SK-N-SH treated with all-trans-retinoic acid at 6 μM for 48 hours (cell line): ENCODE measurements around the gene USB1.

Source experiments
- ATAC-seq: fragments of 200-7000 bp; cut with Tn5 transposase; 3 replicates; pipeline ENCODE4 v1.9.1; 2020; ENCODE audit warnings: mild to moderate bottlenecking, moderate library complexity
- ARNTL ChIP-seq: fragments of 450-650 bp; formaldehyde crosslinking; IDR thresholded peaks from 2 replicates; pipeline ENCODE4 v1.5.0; 2020; ENCODE audit warnings: low read depth, mild to moderate bottlenecking, moderate library complexity, borderline replicate concordance
- CSDC2 ChIP-seq: fragments of 250-450 bp; sonication (Bioruptor Pico); IDR thresholded peaks from 2 replicates; pipeline ENCODE4 v1.5.0; 2020; ENCODE audit warnings: mild to moderate bottlenecking, moderate library complexity
- ESRRG ChIP-seq: fragments of 250-450 bp; sonication (Bioruptor Pico); IDR thresholded peaks from 2 replicates; pipeline ENCODE4 v1.6.1; 2021; ENCODE audit warnings: mild to moderate bottlenecking
- GLIS3 ChIP-seq: fragments of 250-450 bp; sonication (Bioruptor Pico); IDR thresholded peaks from 2 replicates; pipeline ENCODE4 v1.5.0; 2020; ENCODE audit warnings: mild to moderate bottlenecking, moderate library complexity
- ISL1 ChIP-seq: fragments of 250-450 bp; sonication (Bioruptor Pico); IDR thresholded peaks from 2 replicates; pipeline ENCODE4 v2.1.2; 2022; ENCODE audit warnings: mild to moderate bottlenecking, moderate library complexity
- OSR1 ChIP-seq: fragments of 250-450 bp; sonication (Bioruptor Pico); IDR thresholded peaks from 2 replicates; pipeline ENCODE4 v1.8.0; 2022; ENCODE audit warnings: moderate library complexity, mild to moderate bottlenecking, inconsistent platforms
- PPARA ChIP-seq: fragments of 250-450 bp; sonication (Bioruptor Pico); IDR thresholded peaks from 2 replicates; pipeline ENCODE4 v1.5.0; 2020; ENCODE audit warnings: mild to moderate bottlenecking, borderline replicate concordance
- RARB ChIP-seq: fragments of 250-450 bp; sonication (Bioruptor Pico); IDR thresholded peaks from 2 replicates; pipeline ENCODE4 v1.8.0; 2021; ENCODE audit warnings: mild to moderate bottlenecking, moderate library complexity
- SNAI2 ChIP-seq: fragments of 250-450 bp; sonication (Bioruptor Pico); IDR thresholded peaks from 2 replicates; pipeline ENCODE4 v1.5.0; 2020; ENCODE audit warnings: mild to moderate bottlenecking, moderate library complexity
- TCF4 ChIP-seq: fragments of 250-450 bp; sonication (Bioruptor Pico); IDR thresholded peaks from 2 replicates; pipeline ENCODE4 v1.8.0; 2021; ENCODE audit warnings: mild to moderate bottlenecking, moderate library complexity, borderline replicate concordance
- TOX ChIP-seq: fragments of 250-450 bp; sonication (Bioruptor Pico); IDR thresholded peaks from 2 replicates; pipeline ENCODE4 v1.8.0; 2021; ENCODE audit warnings: mild to moderate bottlenecking, moderate library complexity, borderline replicate concordance
- ZC3H10 ChIP-seq: fragments of 250-450 bp; sonication (Bioruptor Pico); IDR thresholded peaks from 2 replicates; pipeline ENCODE4 v1.5.1; 2021; ENCODE audit warnings: mild to moderate bottlenecking, moderate library complexity
- ZFP30 ChIP-seq: fragments of 450-650 bp; formaldehyde crosslinking; IDR thresholded peaks from 2 replicates; pipeline ENCODE4 v1.5.0; 2022; ENCODE audit warnings: mild to moderate bottlenecking, moderate library complexity
- ZNF565 ChIP-seq: fragments of 450-650 bp; formaldehyde crosslinking; conservative IDR thresholded peaks from 2 replicates; pipeline ENCODE4 v1.5.0; 2020; ENCODE audit warnings: low read depth, mild to moderate bottlenecking, moderate library complexity
- ZNF70 ChIP-seq: fragments of 450-650 bp; formaldehyde crosslinking; IDR thresholded peaks from 2 replicates; pipeline ENCODE4 v1.5.0; 2020; ENCODE audit warnings: mild to moderate bottlenecking, moderate library complexity
- ZNF8 ChIP-seq: fragments of 450-650 bp; formaldehyde crosslinking; IDR thresholded peaks from 2 replicates; pipeline ENCODE4 v1.5.0; 2020; ENCODE audit warnings: mild to moderate bottlenecking, moderate library complexity
- TF ChIP-seq, protein P1 (sequence below): fragments of 250-450 bp; sonication (Bioruptor Pico); IDR thresholded peaks from 2 replicates; pipeline ENCODE4 v1.8.0; 2021; ENCODE audit warnings: low read depth, mild to moderate bottlenecking, moderate library complexity, borderline replicate concordance
- TF ChIP-seq, protein P2 (sequence below): fragments of 250-450 bp; sonication (Bioruptor Pico); IDR thresholded peaks from 2 replicates; pipeline ENCODE4 v1.5.1; 2020; ENCODE audit warnings: low read depth, mild to moderate bottlenecking, moderate library complexity
- TF ChIP-seq, protein P3 (sequence below): fragments of 250-450 bp; sonication (Bioruptor Pico); IDR thresholded peaks from 2 replicates; pipeline ENCODE4 v1.5.0; 2020; ENCODE audit warnings: mild to moderate bottlenecking, moderate library complexity

The USB1 gene

DNA sequence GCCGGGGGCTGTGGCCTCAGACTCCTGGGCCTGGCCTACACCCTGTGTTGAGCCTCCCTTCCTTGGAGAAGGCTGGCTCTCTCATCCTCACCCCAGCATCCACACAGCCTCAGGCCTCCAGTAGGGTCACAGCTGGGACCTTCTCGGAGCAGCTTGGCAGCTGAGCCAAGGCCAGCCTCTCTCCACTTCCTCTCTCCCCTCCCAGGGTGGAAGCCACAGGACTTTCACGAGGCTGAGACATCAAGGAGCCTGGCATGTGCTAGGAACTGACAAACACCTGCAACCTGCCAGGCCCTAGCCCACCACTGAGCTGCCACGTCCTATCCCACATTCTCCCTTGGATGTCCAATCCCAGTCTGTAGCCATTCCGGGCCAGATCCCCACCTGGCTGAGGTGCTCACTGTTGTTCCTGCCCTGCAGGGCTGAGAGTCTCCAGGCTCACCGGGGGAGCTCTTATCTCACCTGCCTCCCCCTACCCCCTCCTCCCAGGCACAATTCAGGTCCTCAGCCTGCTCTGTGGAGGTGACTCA is 27.4 kb downstream of the USB1 start (continued):
- TF ChIP-seq, protein P1, sequence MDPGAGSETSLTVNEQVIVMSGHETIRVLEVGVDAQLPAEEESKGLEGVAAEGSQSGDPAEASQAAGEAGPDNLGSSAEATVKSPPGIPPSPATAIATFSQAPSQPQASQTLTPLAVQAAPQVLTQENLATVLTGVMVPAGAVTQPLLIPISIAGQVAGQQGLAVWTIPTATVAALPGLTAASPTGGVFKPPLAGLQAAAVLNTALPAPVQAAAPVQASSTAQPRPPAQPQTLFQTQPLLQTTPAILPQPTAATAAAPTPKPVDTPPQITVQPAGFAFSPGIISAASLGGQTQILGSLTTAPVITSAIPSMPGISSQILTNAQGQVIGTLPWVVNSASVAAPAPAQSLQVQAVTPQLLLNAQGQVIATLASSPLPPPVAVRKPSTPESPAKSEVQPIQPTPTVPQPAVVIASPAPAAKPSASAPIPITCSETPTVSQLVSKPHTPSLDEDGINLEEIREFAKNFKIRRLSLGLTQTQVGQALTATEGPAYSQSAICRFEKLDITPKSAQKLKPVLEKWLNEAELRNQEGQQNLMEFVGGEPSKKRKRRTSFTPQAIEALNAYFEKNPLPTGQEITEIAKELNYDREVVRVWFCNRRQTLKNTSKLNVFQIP (CRISPR knock-in tag), result no peak
- no peak for TF ChIP-seq ARNTL (CRISPR knock-in tag)
- no peak for TF ChIP-seq ZNF70 (CRISPR knock-in tag)
- TF ChIP-seq OSR1 (CRISPR knock-in tag), result no peak
- no peak for TF ChIP-seq SNAI2 (CRISPR knock-in tag)
- TF ChIP-seq PPARA (CRISPR knock-in tag), result no peak

DNA sequence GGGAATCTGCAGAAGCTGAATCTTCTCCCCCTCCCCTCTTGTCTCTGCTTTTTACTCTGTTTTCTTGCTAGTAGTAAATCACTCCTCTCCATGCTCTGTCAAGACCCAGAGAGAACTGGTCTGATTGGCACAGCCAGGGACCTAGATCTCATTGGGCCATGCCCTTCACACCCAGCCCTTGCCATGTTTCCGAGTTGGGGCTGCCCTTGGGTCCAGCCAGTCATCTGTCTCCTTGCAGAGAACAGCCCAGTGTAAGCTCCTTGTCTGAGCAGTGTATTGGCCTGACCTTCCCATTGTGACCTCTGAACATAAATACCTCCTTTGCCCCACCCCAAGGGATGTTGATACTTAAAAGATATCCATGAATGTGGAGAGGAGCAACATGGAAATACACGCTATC is 28.2 kb downstream of the USB1 start:
- ATAC-seq, result no peak
- TF ChIP-seq ARNTL (CRISPR knock-in tag) (no peak), PPARA (CRISPR knock-in tag) (no peak), RARB (CRISPR knock-in tag) (no peak), ISL1 (no peak), ZNF565 (CRISPR knock-in tag) (no peak), TOX (no peak)
- TF ChIP-seq, protein P2, sequence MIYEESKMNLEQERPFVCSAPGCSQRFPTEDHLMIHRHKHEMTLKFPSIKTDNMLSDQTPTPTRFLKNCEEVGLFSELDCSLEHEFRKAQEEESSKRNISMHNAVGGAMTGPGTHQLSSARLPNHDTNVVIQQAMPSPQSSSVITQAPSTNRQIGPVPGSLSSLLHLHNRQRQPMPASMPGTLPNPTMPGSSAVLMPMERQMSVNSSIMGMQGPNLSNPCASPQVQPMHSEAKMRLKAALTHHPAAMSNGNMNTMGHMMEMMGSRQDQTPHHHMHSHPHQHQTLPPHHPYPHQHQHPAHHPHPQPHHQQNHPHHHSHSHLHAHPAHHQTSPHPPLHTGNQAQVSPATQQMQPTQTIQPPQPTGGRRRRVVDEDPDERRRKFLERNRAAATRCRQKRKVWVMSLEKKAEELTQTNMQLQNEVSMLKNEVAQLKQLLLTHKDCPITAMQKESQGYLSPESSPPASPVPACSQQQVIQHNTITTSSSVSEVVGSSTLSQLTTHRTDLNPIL (CRISPR knock-in tag), result no peak
- TF ChIP-seq, protein P1 (CRISPR knock-in tag), result no peak

DNA sequence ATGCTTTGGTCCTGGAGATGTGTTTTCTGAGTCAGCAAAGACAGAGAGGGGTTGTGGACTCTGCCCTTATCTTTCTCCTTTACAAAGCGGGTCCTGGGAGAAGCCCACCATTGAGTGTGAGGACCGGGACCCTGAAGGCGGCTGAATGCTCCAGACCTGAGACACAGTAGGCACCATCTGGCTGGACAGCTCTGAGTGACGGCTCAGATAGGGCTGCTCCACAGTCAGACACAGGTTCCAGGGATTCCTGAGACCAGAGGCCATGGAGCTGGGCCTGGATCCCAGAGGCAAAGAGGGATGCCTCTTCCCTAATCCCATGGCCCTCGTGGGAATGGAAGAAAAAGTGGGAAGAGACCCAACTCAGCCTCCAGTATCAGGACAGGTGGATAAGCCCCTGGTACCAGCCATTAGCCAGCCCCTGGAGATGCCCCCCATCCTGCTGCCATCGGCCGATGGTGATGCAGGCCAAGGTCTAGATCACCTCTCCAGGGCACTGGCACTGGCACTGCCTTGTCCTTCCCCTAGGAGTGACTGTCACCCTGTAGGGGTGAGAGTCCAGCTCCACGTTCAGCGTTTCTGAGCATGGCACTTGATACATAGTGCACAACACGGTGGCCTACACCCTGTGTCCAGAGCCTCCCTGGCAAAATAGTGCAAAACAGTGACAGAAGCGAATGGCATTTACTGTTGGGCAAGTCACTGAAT is 29.1 kb downstream of the USB1 start:
- TF ChIP-seq ZFP30 (no peak), ZC3H10 (no peak), SNAI2 (CRISPR knock-in tag) (no peak)
- ATAC-seq, result no peak

DNA sequence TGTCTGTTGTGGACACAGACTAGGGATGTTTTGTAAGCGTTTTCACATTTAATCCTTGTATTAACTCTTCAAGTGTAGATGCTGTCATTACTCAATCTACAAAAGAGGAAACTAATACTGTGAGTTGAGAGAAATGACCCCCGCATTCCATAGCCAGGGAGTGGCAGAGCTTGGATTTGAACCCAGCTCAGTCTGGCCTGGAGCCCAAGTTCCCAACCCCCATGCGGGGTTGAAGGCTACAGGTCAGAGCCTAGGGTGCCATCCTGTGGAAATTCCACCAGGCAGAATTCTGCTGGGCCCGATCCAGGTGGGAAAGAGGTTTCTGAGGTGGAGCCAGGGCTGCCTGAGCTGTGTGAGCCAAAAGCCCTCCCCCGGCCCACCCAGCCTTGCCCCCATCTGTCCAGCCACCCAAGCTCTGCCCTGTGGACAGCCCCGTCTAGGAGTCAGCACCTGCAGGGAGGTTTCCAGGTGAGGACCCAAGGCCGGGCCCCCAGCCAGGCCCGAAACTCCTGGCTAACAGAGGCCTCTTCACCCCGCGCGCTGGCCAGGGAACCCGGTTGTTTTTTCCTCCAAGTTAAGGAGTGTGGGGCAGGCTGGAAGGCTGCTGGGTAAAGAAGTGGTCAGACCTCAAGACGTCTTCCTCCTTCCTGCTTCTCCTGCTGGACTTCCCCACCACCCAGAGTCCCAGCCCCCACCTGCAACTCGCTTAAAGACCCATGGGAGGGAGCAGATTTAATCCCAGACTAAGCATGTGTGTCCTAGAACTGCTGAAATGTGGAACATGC is 30.0 kb downstream of the USB1 start:
- TF ChIP-seq TOX (no peak), ESRRG (CRISPR knock-in tag) (no peak), PPARA (CRISPR knock-in tag) (no peak), ZC3H10 (no peak), GLIS3 (CRISPR knock-in tag) (no peak), TCF4 (CRISPR knock-in tag) (no peak), OSR1 (CRISPR knock-in tag) (no peak), ZNF565 (CRISPR knock-in tag) (no peak), SNAI2 (CRISPR knock-in tag) (no peak), ARNTL (CRISPR knock-in tag) (no peak), ZNF70 (CRISPR knock-in tag) (no peak), ZNF8 (CRISPR knock-in tag) (no peak), CSDC2 (CRISPR knock-in tag) (no peak)
- TF ChIP-seq, protein P2 (CRISPR knock-in tag), result no peak
- TF ChIP-seq, protein P3, sequence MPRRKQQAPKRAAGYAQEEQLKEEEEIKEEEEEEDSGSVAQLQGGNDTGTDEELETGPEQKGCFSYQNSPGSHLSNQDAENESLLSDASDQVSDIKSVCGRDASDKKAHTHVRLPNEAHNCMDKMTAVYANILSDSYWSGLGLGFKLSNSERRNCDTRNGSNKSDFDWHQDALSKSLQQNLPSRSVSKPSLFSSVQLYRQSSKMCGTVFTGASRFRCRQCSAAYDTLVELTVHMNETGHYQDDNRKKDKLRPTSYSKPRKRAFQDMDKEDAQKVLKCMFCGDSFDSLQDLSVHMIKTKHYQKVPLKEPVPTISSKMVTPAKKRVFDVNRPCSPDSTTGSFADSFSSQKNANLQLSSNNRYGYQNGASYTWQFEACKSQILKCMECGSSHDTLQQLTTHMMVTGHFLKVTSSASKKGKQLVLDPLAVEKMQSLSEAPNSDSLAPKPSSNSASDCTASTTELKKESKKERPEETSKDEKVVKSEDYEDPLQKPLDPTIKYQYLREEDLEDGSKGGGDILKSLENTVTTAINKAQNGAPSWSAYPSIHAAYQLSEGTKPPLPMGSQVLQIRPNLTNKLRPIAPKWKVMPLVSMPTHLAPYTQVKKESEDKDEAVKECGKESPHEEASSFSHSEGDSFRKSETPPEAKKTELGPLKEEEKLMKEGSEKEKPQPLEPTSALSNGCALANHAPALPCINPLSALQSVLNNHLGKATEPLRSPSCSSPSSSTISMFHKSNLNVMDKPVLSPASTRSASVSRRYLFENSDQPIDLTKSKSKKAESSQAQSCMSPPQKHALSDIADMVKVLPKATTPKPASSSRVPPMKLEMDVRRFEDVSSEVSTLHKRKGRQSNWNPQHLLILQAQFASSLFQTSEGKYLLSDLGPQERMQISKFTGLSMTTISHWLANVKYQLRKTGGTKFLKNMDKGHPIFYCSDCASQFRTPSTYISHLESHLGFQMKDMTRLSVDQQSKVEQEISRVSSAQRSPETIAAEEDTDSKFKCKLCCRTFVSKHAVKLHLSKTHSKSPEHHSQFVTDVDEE (CRISPR knock-in tag), result no peak
- TF ChIP-seq, protein P1 (CRISPR knock-in tag), result no peak
- no peak for ATAC-seq
